ENCODE measurements around the gene MAP3K15.
"Not testable (repeated sequence)": the region's sequence is repeated elsewhere in the genome, so short reads cannot be mapped to it uniquely, and the experiment has no call there.

Gene MAP3K15

GRCh38 chrX:19540076-19540475 lies 24.8 kb upstream of the MAP3K15 start:
- DNase-seq (ENCODE audit: low read depth in 2 of 2): no peak

- DNase-seq (ENCODE audit: low read depth in 2 of 2): no peak
Observed at GRCh38 chrX:19539665-19540064, 24.4 kb upstream of the MAP3K15 start.

- DNase-seq (ENCODE audit: low read depth in 2 of 2): no peak
Observed at GRCh38 chrX:19535476-19535875, 20.2 kb upstream of the MAP3K15 start.

GRCh38 chrX:19532709-19533108 lies 17.4 kb upstream of the MAP3K15 start:
- no peak for DNase-seq (ENCODE audit: low read depth in 2 of 2)

- no peak for DNase-seq (ENCODE audit: low read depth in 2 of 2)
Observed at GRCh38 chrX:19517965-19518364, 2.7 kb upstream of the MAP3K15 start.

GRCh38 chrX:19515615-19516105 lies 352 bp upstream of the MAP3K15 start:
- no peak for DNase-seq (ENCODE audit: low read depth in 2 of 2)

GRCh38 chrX:19513383-19513782 lies 1.9 kb downstream of the MAP3K15 start:
- DNase-seq (ENCODE audit: low read depth in 2 of 2): no peak

- DNase-seq (ENCODE audit: low read depth in 2 of 2): no peak
Observed at GRCh38 chrX:19512961-19513360, 2.3 kb downstream of the MAP3K15 start.

- no peak for DNase-seq (ENCODE audit: low read depth in 2 of 2)
Observed at GRCh38 chrX:19512359-19512758, 2.9 kb downstream of the MAP3K15 start.

GRCh38 chrX:19511796-19512195 lies 3.5 kb downstream of the MAP3K15 start:
- DNase-seq (ENCODE audit: low read depth in 2 of 2): not testable (repeated sequence)

- no peak for DNase-seq (ENCODE audit: low read depth in 2 of 2)
Observed at GRCh38 chrX:19496711-19497110, 18.6 kb downstream of the MAP3K15 start.

- no peak for DNase-seq (ENCODE audit: low read depth in 2 of 2)
Observed at GRCh38 chrX:19487520-19488200, 27.6 kb downstream of the MAP3K15 start.

- DNase-seq (ENCODE audit: low read depth in 2 of 2): no peak
Observed at GRCh38 chrX:19479458-19479857, 35.9 kb downstream of the MAP3K15 start.

GRCh38 chrX:19468383-19468782 lies 46.9 kb downstream of the MAP3K15 start:
- DNase-seq (ENCODE audit: low read depth in 2 of 2): not testable (repeated sequence)

GRCh38 chrX:19462879-19463278 lies 52.4 kb downstream of the MAP3K15 start:
- DNase-seq (ENCODE audit: low read depth in 2 of 2): no peak

- DNase-seq (ENCODE audit: low read depth in 2 of 2): no peak
Observed at GRCh38 chrX:19462231-19462630, 53.1 kb downstream of the MAP3K15 start.

- DNase-seq (ENCODE audit: low read depth in 2 of 2): no peak
Observed at GRCh38 chrX:19457662-19458061, 57.6 kb downstream of the MAP3K15 start.

- DNase-seq (ENCODE audit: low read depth in 2 of 2): no peak
Observed at GRCh38 chrX:19448077-19448476, 67.2 kb downstream of the MAP3K15 start.

GRCh38 chrX:19446397-19446796 lies 68.9 kb downstream of the MAP3K15 start:
- no peak for DNase-seq (ENCODE audit: low read depth in 2 of 2)

- DNase-seq (ENCODE audit: low read depth in 2 of 2): not testable (repeated sequence)
Observed at GRCh38 chrX:19445772-19446171, 69.5 kb downstream of the MAP3K15 start.

GRCh38 chrX:19443869-19444526 lies 71.3 kb downstream of the MAP3K15 start:
- no peak for DNase-seq (ENCODE audit: low read depth in 2 of 2)

GRCh38 chrX:19440713-19441112 lies 74.6 kb downstream of the MAP3K15 start:
- no peak for DNase-seq (ENCODE audit: low read depth in 2 of 2)

GRCh38 chrX:19422661-19423060 lies 92.6 kb downstream of the MAP3K15 start:
- DNase-seq (ENCODE audit: low read depth in 2 of 2): not testable (repeated sequence)
